Stimulated activated CD4-positive, alpha-beta T cell treated with anti-CD3 and anti-CD28 coated beads, Interleukin-12 subunit alpha, Interleukin-12 subunit beta, amount 100 ng/mL, for 48 hours (primary cell): Measurements from ENCODE around the gene RPS6KA3.
A peak's percentile ranks its signal among the peaks of the same experiment; 100 is the strongest.
"Not testable (repeated sequence)": the region's sequence is repeated elsewhere in the genome, so short reads cannot be mapped to it uniquely, and the experiment has no call there.

Experiments used
- DNase-seq, 3 donors: peaks; one replicate each; pipeline ENCODE4 v3.0.0-alpha.2; 2020; ENCODE audit warnings: low read depth in 2 of 3, low spot score in 1 of 3

The RPS6KA3 gene

DNA sequence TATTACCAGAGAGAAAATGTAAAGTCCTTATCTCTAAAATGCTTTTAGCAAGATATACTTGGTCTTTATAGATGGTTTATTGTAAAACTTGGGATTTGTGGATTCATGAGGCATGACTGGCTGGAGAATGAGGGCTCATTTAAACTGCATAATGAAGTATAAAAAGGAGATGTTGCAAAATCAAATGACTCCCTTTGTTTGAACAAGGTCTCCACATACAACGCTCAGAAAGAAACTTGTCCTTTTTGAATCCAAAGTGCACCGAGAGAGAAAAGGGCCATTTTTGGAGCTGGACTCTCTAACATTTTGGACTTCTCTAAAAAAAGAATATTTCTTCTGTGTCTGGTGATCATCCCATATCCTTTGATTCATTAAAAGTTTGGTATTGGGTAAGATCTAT, 117.4 kb downstream of the RPS6KA3 start:
- DNase-seq, result no peak

DNA sequence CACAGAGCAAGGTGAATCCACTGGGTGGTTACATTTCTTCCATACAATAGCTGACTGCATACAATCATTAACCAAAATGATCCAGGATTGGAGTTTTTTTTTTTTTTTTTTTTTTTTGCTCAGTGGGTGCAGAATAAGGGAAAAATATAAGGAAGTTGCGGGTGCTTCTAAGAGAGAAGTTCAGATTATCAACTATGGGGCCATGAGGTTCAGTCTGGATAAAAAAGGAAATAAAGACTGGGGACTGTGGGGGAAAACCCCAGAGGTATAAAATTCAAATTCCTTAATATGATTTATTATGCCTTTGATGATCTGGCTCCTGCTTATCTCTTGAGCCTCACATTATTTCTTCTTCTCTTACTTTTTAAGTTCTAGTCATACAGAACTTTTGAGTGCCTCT, 119.1 kb downstream of the RPS6KA3 start:
- DNase-seq, result no peak

DNA sequence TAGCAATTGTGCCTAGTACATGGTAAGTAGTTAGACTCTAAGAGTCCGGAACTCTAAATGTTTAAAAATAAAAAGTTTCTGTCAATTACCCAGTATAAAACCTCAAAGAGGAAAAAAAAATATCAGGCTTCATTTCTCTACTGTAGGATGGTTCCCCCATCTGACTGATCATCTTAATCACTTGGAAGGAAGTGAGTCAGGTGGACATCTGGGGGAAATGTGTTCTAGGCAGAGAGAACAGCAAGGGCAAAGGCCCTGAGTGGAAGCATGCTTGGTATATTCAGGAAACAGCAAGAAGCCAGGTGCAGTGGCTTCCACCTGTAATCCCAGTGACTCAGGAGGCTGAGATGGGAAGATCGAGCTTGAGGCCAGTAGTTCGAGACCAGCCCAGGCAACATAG, 122.2 kb downstream of the RPS6KA3 start:
- DNase-seq, result no peak

DNA sequence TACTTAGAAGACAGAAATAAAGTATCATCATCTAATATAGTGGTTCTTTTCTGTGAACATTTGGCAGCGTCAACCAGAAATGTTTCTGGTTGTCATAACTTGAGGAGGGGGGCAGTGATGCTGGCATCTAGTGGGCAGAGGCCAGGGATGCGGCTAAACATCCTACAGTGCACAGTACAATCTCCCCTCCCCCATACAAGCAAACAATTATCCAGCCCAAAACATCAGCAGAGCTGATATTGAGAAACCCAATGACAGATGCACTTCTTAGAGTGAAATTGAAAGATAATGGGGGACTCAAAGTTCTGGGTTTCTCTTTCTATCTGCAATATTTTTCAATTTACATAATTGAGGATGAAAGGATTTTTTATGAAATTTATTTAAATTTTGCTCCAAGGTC, 123.1 kb downstream of the RPS6KA3 start:
- DNase-seq, result no peak

DNA sequence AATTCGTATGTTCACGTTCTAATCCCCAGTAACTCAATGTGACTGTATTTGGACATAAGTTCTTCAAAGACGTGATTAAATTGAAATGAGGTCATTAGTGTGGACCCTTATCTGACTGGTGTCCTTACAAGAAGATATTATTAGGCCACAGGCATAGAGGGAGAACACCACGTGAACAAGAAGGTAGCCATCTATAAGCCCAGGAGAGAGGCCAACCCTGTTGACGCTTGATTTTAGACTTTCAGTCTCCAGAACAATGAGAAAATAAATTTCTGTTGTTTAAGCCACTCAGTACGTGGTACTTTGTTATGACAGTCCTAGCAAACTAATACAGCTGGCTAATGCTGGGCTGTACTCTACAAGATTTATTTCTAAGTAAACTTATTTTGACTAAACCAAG, 123.6 kb downstream of the RPS6KA3 start:
- no peak for DNase-seq

DNA sequence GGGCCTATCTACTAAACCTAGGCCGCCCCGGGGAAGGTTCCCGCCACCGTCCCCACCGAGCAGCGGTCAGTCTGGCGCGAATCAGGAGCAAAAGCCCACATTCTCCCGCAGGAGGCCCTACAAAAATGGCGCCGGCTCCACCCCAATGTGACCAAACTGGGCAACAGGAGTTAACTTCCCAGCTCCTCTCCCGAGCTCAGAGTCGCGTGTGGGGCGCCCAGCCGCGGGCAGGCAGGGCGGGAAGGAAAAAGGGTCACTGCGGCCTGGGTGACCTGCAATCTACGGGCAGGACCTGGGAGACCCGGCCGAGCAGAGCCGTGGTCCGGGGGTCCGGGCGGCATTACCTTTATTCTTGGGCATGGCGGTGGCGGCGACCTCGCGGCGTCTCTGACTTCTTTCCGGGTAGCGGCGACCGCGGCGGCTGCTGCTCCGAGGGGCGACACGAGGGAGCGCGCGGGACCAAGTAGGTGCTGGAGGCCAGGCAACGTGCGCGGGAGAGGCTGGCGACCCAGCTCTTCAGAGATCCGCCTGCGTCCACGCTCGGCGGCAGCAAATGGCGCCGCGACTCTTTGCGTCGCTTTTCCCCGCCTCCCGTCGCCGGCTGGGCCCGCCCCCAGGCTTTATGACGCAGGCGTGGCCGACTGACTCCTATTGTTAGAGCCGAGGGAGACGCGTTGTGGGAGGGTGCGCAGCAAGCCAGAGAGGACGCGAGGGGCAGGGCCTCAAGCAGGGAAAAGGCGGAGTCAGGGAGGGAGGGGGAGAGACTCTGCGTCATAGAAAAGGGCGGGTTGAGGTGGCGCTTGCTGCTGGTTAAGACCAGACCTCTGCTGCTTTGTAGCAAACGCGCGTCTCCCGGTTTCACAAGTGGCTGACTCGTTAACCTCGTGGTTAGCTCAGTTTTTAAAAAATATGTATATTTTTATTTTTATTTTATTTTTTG, 125.2 kb downstream of the RPS6KA3 start, which contains the start of gene EIF1AX:
TSS of gene EIF1AX (minus strand) at position 558 of the 940 bp plus-strand sequence. CDS start at position 360, 198 bp downstream.
- DNase-seq, result peak; percentile 89 to 97 (median 93)

DNA sequence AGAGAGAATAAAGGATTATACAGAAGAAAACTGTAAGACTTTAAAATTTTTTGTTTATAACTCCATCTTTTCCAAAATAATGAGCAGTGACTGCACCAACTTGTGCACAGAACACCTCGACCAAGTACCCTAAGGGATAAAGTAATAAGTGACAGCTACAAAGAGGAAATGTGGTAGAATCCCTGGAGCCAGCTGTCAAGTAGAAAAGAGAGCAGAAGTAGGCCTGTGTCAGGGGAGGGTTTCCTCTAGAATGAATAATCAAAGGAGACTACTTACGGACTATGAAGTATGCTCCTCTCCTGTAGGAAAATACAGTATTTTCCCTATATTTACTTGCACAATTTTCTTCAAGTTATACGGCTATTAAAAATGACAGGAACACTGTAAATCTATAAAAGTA, 126.3 kb downstream of the RPS6KA3 start:
- no peak for DNase-seq

DNA sequence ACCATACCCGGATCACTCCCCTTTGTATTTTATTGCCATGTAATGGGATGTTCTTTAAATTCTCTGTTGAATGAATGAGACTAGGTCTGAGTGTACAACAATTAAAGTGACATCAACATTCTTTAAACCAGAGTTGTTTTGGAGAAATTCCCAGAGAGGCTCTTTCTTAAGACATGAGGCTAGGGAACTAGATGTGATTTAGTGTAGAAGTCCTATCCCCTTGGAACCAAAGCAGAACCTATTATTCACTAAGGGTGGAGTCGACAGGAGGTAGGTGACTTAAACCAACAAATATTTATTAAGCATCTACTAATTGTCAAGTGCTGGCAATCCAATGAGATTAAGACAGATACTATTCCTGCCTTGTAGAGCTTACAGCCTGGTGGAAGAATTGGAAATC, 126.7 kb downstream of the RPS6KA3 start:
- DNase-seq, result no peak

DNA sequence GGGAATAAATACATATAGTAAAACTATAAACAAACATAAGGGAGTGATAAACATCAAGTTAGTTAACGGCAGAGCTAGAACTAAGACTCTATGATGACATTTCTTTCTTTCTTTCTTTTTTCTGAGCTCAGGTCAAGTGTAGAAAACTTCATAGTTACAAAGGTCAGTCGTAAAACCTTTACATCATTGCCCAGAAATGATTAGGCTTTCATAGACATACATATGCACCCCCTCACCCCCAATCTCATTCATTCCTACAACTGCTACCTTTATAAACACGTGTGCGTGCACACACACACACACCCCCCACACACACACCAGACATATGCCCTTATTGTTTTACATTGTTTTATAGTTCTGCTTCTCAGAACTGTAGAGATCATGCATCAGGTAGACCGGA, 130.8 kb downstream of the RPS6KA3 start:
- DNase-seq, result no peak

DNA sequence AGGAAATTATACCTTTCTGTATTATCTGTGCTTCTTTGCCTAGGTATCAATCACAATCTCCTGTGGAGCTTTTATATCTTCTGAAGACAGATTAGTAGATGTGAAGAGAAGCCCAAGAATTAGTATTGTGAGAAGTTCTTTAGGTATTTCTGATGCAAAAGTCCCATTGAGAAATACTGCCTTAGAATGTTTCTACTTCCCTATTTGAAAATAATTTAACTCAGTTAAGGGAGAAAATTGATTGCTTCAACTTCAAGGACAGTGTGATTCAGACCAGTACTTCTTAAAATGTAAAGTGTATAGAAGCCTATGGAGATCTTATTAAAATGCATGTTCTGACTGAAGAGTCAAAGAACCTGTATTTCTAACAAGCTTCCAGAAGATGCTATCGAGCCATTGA, 134.0 kb downstream of the RPS6KA3 start:
- no peak for DNase-seq

DNA sequence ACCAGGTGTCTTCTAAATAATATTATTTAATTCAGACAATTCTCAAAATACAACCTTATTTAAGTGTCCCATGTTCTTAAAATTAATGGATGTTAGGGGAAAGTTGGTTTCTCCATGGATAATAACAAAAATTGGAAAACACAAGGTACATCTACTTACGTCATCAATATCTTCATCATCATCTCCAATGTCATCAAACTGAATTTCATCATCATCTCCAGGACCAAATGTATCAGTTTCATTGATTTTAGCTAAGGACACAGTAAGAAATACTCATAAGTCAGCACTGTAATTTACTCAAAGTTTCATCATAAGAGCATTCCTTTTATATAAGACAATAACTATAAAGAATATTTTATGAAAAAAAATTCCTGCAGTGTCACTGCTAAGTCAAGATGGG, 136.4 kb downstream of the RPS6KA3 start:
- no peak for DNase-seq

DNA sequence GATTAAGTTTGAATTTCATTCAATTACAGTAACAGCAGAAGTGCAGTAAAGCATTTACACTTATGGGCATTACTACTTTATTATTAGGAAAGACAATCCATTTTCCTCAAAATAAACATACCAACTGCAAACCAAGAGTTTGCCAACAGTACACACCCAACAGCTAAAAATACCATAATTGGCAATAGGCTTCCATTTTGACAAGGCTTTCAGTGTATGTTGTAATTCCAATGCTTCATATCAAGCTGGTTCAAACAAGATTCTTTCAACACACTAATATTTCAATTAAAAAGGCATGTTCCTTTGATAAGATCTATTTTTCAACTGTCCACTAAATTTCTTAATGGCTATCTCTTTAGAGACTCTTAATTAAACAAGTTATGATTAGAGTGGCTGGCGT, 137.2 kb downstream of the RPS6KA3 start:
- DNase-seq, result no peak

DNA sequence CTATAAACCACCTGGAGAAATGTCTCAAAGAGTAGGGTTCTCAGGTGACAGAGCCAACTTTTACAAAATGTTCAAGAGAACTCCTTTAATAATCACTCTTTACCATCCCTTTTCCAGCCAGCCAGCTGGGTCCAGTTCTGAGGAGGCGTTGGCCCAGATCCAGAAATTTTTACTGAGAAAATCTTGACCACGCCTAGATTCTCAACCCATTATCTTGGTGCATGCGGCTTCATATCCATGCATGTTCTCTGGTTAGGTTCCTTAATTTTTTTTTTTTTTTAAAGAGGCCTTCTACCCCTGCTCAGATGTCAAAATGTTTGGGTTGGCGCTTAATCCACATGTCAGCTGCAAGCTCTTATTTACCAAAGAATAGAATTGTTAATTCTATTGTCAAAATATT, 138.0 kb downstream of the RPS6KA3 start:
- no peak for DNase-seq

DNA sequence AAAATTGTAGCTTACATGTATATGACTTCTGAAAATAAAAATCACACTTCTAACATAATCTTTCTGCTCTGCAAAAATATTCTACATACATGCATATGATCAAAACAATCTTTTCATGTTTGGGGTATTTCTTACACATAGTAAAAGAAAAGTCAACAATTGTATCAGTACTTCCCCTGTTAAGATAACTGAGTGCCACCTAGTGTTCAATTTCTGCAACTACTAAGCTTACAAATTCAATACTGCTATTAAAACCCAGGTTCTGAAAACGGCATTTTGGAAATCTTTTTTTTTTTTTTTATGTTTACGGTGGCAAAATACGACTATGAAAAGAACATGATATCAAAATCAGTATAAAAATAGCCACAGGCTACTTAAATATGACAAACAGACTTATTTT, 139.3 kb downstream of the RPS6KA3 start:
- not testable (repeated sequence) for DNase-seq

DNA sequence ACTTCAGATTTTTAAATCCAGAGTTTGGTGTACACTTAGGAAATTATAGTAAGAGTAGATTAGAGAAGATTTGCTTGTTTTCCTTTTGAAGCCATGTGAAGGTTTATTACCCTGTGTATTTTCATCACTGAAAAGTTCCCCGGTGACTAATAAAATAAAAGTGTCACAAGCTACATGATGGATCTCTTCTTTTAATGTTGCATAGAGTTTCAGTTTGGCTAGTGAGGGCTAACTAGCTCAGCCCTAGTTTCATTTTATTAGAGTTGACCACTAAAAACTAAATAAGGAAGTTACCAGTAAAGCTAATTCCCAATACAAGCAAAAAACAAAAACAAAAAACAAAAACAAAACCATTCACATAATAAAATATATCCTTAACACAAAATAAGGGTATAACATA, 139.9 kb downstream of the RPS6KA3 start:
- DNase-seq, result not testable (repeated sequence)

DNA sequence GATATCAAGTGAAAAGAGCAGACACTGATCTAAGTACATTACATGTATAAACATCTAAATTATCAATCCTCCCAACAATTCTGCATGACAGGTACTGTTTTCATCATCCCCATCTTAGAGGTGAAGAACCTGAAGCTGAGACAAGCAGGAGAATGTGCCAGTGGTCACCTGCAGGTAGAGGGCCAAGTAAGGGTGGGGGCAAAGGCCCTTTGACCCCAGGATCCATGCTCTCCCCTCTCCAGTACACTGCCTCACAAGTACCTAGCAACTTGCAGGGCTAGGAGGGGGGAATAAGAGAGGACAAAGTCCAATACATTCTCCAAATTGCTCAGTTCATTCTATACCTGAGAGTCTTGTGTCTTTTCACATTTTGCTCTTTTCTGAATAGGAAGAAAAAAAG, 141.7 kb downstream of the RPS6KA3 start:
- DNase-seq, result no peak

DNA sequence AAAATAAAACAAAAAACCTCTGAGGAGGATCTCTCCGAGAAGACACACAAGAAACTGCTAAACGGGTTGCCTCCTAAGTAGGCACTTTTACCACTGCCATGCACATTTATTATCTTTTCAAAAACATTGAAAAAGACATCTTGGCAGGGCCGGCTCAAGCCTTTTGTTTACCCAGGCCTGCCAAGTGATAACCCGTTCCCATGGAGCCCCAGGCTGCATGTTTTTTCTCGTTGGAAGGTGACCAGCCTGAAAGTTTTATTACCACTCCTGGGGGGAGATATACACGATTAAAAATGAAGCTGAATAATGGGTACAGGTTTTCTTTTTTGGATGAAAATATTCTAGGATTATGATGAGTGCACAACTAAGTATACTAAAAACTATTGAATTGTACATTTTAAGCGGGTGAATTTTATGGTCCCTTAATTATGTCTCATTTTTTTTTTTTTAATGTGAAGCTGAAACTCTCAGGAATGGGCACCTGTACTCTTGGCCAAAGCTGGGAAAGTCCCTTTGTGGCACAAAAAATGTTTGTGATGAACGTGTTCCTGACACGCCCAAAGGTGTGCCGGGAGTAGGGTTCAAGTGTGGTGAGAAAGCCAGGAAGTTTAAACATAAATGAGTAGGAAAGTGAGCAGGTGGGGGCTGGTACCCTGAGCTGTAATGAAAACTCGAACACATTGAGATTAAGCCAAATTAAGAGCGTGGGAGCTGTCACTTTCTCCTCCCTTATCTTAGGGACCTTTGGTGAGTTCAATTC, 148.5 kb downstream of the RPS6KA3 start:
- DNase-seq, result no peak

DNA sequence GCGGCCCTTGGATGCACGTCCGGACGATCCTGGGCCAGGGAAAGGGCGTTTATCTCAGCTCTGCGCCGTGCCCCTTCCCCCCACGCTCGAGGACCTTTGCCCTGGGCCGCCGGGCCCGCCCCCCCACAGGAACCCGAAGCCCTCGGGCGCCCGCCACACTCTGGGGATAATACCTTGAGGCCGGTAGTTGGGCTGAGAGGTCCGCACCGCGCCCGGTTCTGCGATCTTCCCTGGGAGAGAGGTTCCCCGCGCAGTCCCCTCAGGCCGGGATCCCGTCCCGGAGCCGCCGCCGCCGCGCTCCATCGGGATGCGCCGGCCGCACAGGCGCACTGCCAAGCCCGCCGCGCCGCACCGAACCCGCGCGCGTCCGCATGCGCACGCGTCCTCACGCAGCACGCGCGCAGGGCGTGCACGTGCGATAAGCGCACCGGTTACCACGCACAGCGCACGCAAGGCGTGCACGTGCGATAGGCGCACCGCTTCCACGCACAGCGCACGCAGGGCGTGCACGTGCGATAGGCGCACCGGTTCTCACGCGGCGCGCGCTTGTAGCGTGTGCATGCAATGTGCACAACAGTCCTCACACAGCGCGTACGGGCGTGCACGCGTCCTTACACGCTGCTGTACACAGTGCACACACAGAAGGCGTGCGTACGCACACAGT, 150.0 kb downstream of the RPS6KA3 start, which contains the start of gene MAP7D2:
TSS of gene MAP7D2 (minus strand) at position 331 of the 664 bp plus-strand sequence. CDS start at position 303, 28 bp downstream.
- no peak for DNase-seq

DNA sequence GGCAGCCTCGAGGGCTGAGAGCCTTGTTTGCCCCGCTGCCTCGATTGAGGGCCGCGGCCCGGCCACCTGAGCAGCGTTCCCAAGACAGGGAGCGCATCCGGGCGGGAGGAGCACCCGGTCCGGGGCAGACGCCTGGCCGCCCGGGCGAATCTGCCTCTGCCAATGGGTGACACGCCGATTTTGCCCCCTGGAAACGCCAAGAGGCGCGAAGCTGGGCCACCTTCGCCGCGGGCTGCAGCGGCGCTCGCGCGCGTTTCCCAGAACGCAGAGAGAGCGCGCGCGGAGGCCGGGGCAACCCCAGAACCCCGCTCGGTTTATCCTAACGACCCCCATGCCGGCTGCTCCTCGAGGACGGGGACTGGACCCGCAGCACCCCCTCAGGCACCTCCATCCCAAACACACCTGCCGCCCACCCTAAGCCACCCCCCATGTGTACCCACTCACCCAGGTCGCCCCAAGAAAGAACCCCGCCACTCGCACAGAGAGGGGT, 150.6 kb downstream of the RPS6KA3 start:
- no peak for DNase-seq

DNA sequence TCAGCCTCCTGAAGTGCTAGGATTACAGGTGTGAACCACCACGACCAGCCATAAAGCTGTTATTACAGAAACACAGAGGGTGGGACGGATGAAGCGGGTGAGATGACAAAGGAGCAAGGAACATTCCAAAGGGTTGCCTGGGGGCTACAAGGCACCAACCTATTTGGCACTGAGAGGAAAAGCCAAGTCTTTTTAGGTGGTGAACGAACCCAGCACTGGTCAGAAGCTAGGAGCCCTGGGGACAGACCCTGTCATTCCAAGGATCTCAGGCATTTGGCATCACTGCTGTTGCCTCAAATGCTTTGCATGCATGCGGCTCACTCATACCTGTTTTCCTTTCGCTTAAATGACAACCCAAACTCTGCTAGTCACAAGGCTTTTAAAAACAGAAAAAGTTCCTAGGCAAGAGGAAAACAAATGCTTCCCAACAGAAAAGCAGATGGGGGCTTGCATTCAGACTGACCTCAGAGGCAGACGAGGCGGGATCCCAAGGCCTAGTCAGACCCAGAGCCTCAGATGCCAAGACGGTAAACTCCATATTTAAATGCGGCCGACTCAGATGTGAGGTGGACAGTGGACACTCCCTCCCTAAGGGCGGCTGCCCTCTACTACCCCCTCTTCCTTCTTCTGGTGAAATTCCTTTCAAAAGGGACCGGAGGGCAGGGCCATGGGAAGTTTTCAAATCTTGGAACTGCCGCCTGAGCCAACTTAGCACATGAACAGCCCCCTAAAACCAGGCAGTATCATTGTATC, 154.5 kb downstream of the RPS6KA3 start:
- DNase-seq, result no peak

DNA sequence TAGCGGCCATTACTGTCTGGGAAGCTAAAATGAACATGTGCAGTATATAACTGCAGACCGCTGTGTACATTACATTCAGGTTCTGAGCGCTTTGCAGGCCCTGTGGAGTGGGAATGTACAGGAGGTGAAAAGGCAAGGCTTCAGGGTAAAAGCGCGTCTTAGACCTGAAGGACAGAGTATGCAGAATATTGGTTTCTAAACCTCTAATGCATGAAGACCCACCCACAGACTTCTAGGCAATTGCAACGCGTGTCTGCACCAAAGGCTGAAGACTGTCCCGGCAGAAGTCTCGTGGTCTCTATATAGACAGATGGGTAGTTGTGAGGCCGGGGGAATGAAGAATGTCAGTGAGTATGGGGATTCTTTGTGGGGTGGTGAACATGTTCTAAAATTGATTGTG, 155.4 kb downstream of the RPS6KA3 start:
- no peak for DNase-seq
